Measurements from ENCODE around the gene TSEN15.

GRCh38 chr1:184075055-184076029 lies 23.8 kb downstream of the TSEN15 start:
- TF ChIP-seq, protein P1, sequence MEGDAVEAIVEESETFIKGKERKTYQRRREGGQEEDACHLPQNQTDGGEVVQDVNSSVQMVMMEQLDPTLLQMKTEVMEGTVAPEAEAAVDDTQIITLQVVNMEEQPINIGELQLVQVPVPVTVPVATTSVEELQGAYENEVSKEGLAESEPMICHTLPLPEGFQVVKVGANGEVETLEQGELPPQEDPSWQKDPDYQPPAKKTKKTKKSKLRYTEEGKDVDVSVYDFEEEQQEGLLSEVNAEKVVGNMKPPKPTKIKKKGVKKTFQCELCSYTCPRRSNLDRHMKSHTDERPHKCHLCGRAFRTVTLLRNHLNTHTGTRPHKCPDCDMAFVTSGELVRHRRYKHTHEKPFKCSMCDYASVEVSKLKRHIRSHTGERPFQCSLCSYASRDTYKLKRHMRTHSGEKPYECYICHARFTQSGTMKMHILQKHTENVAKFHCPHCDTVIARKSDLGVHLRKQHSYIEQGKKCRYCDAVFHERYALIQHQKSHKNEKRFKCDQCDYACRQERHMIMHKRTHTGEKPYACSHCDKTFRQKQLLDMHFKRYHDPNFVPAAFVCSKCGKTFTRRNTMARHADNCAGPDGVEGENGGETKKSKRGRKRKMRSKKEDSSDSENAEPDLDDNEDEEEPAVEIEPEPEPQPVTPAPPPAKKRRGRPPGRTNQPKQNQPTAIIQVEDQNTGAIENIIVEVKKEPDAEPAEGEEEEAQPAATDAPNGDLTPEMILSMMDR (IDR thresholded peaks at IDR 0.05), result peak; percentile 66 to 87 (median 80)
- no peak for TF ChIP-seq POLR2A (IDR thresholded peaks at IDR 0.05)

Data from heart left ventricle (tissue), 13 donors.